Mucosa of rectum (tissue), 2 donors: ENCODE data around the gene PSME2.
A peak's percentile ranks its signal among the peaks of the same experiment; 100 is the strongest.
"Not testable (repeated sequence)": the region's sequence is repeated elsewhere in the genome, so short reads cannot be mapped to it uniquely, and the experiment has no call there.

Source experiments
- H3K27ac ChIP-seq, 2 donors: one replicate each; pipeline ENCODE4 v1.7.0; 2013; ENCODE audit warnings: inconsistent platforms in 2 of 2, low read depth in 2 of 2, low read length in 2 of 2
- H3K27me3 ChIP-seq, 2 donors: one replicate each; pipeline ENCODE4 v1.7.0; 2013; ENCODE audit warnings: low read length in 2 of 2; ENCODE audit not compliant: control insufficient read depth in 2 of 2, insufficient read depth in 2 of 2
- H3K36me3 ChIP-seq, 2 donors: one replicate each; pipeline ENCODE4 v1.7.0; 2013; ENCODE audit warnings: low read length in 2 of 2; ENCODE audit not compliant: control insufficient read depth in 2 of 2, insufficient read depth in 2 of 2
- H3K4me1 ChIP-seq, 2 donors: one replicate each; pipeline ENCODE4 v1.7.0; 2013; ENCODE audit warnings: low read length in 2 of 2, mild to moderate bottlenecking in 1 of 2; ENCODE audit not compliant: control insufficient read depth in 2 of 2, insufficient read depth in 2 of 2
- H3K4me3 ChIP-seq, 2 donors: one replicate each; pipeline ENCODE4 v1.7.0; 2013; ENCODE audit warnings: low read length in 2 of 2
- H3K9ac ChIP-seq, 2 donors: one replicate each; pipeline ENCODE4 v1.7.0; 2013; ENCODE audit warnings: low read length in 2 of 2, low read depth in 1 of 2, mild to moderate bottlenecking in 1 of 2
- H3K9me3 ChIP-seq, 2 donors: one replicate each; pipeline ENCODE4 v1.7.0; 2013; ENCODE audit warnings: low read length in 2 of 2; ENCODE audit not compliant: control insufficient read depth in 2 of 2
- donor health status: healthy.
- donor health status: Normal muscosa, but diverticular disease.

The PSME2 gene

DNA sequence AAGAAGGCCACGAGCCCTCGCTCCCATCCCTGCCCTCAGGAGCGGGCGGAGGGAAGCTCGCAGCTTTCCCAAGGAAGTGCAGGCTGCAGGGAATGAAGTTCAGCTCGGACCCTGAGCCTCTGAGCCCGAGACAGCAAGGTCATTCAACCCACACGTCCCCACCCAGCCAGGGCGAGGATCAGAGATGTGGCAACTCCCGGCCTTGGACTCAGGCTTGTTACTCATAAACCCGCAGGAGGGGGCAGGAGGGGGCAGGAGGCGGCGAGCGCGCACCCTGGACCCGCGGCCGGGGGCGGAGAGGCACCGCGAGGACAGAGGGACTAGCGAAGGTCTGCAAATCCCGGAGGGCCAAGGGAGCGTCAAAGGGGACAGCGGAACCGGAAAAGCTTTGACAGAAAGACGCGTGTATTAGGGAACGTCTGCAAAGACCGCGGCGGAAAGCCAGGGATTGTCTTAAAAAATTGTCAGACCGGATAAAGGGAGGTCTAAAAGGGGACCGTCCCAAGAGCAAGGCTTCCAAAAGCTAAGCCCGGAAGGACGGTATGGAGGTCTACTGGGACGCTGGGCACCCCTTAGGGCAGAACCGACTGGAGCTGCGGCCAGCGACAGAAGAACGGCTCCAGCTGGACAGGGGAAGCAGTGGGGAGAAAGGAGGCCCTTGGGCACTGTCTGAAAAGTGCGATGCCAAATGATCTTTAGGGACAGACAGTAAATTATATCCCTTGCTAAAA lies 32.4 kb downstream of the PSME2 start:
- peaks cover 18 to 30% of the 10 kb centered on the region in 2 donors for H3K4me1 ChIP-seq
- no peaks in the 10 kb centered on the region for H3K9me3 ChIP-seq
- peak overlapping the region; percentile 78 to 95 for H3K4me3 ChIP-seq
- peaks cover 16 to 23% of the 10 kb centered on the region in 2 donors for H3K36me3 ChIP-seq
- peak overlapping the region; percentile 99 to 100 for H3K27ac ChIP-seq
- H3K9ac ChIP-seq, result peak overlapping the region; percentile 93 to 97
- H3K27me3 ChIP-seq, result no peaks in the 10 kb centered on the region

DNA sequence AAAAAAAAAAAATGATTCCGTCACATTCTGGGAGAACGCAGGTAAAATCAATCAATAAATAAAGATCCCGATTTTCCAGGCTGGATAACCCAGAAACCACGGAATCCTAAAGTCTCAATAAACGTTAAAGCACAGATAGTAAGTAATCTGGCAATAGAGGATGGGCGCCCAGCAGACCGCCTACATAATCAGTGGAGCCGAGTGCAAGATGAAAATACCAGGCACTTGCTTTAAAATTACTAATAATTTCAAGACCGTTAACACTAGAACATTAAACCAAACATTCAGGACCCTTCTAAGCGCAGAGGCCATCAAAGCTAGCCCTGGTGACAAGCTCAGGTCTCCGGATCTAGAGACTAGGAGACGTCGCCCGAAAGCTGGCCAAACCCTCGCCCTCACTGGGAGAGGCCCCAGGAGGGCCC lies 33.0 kb downstream of the PSME2 start:
- no peaks in the 10 kb centered on the region for H3K9me3 ChIP-seq
- H3K27me3 ChIP-seq, result no peaks in the 10 kb centered on the region
- peak overlapping the region; percentile 99 to 100 for H3K27ac ChIP-seq
- H3K4me3 ChIP-seq, result peak overlapping the region; percentile 78 to 95
- peaks cover 10 to 17% of the 10 kb centered on the region in 2 donors for H3K36me3 ChIP-seq
- H3K9ac ChIP-seq, result peak overlapping the region; percentile 93 to 97
- peaks cover 18 to 32% of the 10 kb centered on the region in 2 donors for H3K4me1 ChIP-seq

DNA sequence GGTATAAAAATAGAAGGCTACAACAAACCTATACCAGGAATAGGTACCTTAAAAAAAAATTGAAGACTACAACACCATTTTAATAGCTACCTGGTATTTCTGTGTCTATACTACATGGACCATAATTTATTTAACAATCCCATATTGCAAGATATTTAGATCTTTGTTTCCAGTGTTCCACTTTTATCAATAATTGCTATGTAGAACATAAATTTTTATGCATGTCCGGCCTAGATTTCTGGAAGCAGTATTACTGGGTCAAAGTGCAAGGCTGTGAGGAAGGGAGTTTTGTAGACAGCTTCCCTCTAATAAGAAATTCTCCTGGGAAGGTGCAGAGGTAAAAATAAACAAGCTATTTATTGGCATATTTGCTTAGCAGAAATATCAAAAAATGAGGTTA lies 35.9 kb downstream of the PSME2 start:
- Histone ChIP-seq H3K27me3 (no peaks in the 10 kb centered on the region), H3K4me1 (peaks cover 6 to 21% of the 10 kb centered on the region in 2 donors), H3K4me3 (no peak overlapping the region), H3K27ac (peak overlapping the region; percentile 9 to 18), H3K9ac (no peak overlapping the region), H3K36me3 (no peaks in the 10 kb centered on the region), H3K9me3 (no peaks in the 10 kb centered on the region)

- Histone ChIP-seq H3K9ac (no peak overlapping the region), H3K9me3 (no peaks in the 10 kb centered on the region), H3K4me1 (peaks cover 5 to 21% of the 10 kb centered on the region in 2 donors), H3K27ac (no peak overlapping the region), H3K27me3 (no peaks in the 10 kb centered on the region), H3K36me3 (no peaks in the 10 kb centered on the region), H3K4me3 (no peak overlapping the region)
Measured at GRCh38 chr14:24110060-24110459, 36.4 kb downstream of the PSME2 start.

DNA sequence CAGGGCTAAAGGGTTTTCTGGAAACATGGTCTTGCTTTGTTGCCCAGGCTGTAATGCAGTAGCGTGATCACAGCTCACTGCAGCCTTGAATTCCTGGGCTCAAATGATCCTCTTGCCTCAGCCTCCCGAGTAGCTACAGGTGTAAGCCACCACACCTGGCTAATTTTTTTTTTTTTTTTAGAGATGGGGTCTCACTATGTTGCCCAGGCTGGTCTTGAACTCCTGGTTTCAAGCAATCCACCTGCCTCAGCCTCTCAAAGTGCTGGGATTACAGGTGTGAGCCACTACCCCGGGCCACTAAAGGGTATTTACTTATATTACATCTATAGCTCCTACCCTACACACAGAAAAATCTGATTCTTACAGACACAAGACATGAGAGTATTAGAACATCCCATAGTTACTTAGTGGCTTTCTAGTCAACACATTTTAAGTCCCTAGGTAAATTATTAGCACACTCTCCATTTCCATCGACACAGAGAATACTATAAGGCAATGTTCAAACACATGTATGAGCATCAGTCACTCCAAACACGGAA lies 38.0 kb downstream of the PSME2 start:
- peaks cover 2 to 19% of the 10 kb centered on the region in 2 donors for H3K4me1 ChIP-seq
- no peaks in the 10 kb centered on the region for H3K27me3 ChIP-seq
- peak overlapping the region; percentile 11 to 60 for H3K27ac ChIP-seq
- H3K9ac ChIP-seq, result no peak overlapping the region
- H3K36me3 ChIP-seq, result peaks cover 4 to 6% of the 10 kb centered on the region in 2 donors
- H3K4me3 ChIP-seq, result no peak overlapping the region
- H3K9me3 ChIP-seq, result no peaks in the 10 kb centered on the region

DNA sequence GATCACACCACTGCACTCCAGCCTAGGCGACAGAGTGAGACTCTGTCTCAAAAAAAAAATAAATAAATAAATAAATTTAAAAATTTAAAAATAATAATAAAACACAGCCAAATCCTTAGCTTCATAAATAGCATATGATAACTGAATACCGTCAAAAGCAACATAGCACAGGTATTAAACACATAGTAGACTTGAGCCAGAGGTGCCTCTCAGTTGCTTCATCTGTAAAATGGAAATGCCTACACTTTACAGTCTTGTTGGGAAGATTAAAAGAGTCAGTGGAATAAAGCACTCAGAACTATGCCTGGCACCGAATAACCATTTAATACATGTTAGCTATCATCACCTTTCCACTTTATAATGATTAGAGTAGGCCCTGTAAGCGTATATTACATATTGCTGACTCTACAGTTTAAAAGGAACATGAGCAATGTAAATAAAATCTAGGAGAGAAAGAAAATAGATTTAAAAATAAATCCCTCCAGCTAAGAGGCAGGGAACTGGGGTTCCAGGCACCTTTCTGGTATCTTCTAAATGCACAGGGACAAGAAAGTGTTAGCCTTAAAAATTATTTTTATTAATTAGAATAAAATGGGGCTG lies 39.6 kb downstream of the PSME2 start:
- H3K9me3 ChIP-seq, result no peaks in the 10 kb centered on the region
- peaks cover 0 to 16% of the 10 kb centered on the region in 2 donors for H3K4me1 ChIP-seq
- H3K4me3 ChIP-seq, result no peak overlapping the region
- no peaks in the 10 kb centered on the region for H3K27me3 ChIP-seq
- peaks cover 13 to 17% of the 10 kb centered on the region in 2 donors for H3K36me3 ChIP-seq
- no peak overlapping the region for H3K9ac ChIP-seq
- H3K27ac ChIP-seq, result no peak overlapping the region

DNA sequence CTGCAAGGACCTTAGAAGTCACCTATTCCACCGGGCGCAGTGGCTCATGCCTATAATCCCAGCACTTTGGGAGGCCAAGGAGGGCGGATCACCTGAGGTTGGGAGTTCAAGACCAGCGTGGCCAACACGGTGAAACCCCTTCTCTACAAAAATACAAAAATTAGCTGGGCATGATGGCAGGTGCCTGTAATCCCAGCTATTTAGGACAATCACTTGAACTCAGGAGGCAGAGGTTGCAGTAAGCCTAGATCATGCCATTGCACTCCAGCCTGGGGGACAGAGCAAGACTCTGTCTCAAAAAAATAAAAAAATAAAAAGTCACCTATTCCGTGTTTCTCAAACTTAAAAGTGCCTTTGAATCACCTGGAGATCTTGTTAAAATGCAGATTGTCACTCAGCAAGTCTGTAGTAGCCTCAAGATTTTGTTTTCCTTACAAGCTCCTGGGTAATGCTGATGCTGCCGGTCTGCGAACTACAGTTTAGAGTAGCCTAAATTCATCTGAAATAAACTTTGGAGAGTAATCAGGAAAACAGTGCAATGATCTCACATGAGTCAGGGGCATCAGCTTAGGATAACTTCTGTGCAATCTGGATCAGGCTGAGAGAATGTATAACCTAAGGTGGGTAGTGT lies 40.7 kb downstream of the PSME2 start:
- peaks cover 0 to 13% of the 10 kb centered on the region in 2 donors for H3K4me1 ChIP-seq
- peaks cover 21 to 25% of the 10 kb centered on the region in 2 donors for H3K36me3 ChIP-seq
- not testable (repeated sequence) for H3K4me3 ChIP-seq, H3K27ac ChIP-seq, H3K9ac ChIP-seq, H3K9me3 ChIP-seq, H3K27me3 ChIP-seq

DNA sequence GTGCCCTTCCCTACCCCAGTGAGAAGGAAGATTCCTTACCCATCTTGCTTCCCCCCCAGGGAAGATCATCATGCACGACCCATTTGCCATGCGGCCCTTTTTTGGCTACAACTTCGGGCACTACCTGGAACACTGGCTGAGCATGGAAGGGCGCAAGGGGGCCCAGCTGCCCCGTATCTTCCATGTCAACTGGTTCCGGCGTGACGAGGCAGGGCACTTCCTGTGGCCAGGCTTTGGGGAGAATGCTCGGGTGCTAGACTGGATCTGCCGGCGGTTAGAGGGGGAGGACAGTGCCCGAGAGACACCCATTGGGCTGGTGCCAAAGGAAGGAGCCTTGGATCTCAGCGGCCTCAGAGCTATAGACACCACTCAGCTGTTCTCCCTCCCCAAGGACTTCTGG lies 43.0 kb downstream of the PSME2 start:
- H3K9me3 ChIP-seq, result no peaks in the 10 kb centered on the region
- H3K27me3 ChIP-seq, result no peaks in the 10 kb centered on the region
- no peak overlapping the region for H3K27ac ChIP-seq
- H3K9ac ChIP-seq, result no peak overlapping the region
- H3K36me3 ChIP-seq, result peaks cover 39 to 46% of the 10 kb centered on the region in 2 donors
- no peaks in the 10 kb centered on the region for H3K4me1 ChIP-seq
- H3K4me3 ChIP-seq, result no peak overlapping the region

GRCh38 chr14:24102357-24103048 lies 43.9 kb downstream of the PSME2 start:
- no peaks in the 10 kb centered on the region for H3K4me1 ChIP-seq
- no peaks in the 10 kb centered on the region for H3K27me3 ChIP-seq
- no peak overlapping the region for H3K9ac ChIP-seq
- H3K27ac ChIP-seq, result no peak overlapping the region
- no peak overlapping the region for H3K4me3 ChIP-seq
- H3K36me3 ChIP-seq, result peaks cover 45 to 51% of the 10 kb centered on the region in 2 donors
- H3K9me3 ChIP-seq, result no peaks in the 10 kb centered on the region
